ENCODE data around the gene EFCAB14. TPM values are rescaled to one million over a fixed set of nuclear protein-coding genes. Genes with fewer than 3 reads are reported as not detected.
"Not testable (repeated sequence)": the region's sequence is repeated elsewhere in the genome, so short reads cannot be mapped to it uniquely, and the experiment has no call there.

The EFCAB14 gene
- polyA plus RNA-seq, 1 donor: 87.7 TPM

DNA sequence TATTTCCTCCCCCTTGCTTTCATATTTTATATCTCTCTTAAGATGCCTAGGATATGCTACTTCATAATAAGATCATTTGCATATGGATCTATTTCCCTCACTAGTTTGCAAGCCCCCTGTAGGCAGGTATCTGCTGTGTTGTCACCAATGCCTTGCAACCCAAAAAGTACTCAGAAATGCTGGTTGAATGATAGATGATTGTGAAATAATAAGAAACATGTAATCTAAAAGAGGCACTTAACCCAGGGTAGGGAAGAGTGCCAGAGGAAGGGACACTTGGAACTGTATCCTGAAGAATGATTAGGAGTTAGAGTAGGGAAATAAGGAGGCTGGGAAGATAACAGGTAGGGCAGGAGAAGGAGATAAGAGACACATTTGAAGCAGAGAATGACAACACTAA lies 63.1 kb downstream of the EFCAB14 start:
- no peak for DNase-seq (ENCODE audit: low read depth)

DNA sequence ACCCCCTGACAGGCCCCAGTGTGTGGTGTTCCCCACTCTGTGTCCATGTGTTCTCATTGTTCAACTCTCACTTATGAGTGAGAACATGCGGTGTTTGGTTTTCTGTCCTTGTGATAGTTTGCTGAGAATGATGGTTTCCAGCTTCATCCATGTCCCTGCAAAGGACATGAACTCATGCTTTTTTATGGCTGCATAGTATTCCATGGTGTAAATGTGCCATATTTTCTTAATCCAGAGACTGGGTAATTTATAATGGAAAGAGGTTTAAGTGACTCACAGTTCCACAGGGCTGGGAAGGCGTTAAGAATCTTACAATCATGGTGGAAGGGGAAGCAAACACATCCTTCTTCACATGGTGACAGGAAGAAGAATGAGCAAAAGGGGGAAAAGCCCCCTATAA lies 64.2 kb downstream of the EFCAB14 start:
- not testable (repeated sequence) for DNase-seq (ENCODE audit: low read depth)

DNA sequence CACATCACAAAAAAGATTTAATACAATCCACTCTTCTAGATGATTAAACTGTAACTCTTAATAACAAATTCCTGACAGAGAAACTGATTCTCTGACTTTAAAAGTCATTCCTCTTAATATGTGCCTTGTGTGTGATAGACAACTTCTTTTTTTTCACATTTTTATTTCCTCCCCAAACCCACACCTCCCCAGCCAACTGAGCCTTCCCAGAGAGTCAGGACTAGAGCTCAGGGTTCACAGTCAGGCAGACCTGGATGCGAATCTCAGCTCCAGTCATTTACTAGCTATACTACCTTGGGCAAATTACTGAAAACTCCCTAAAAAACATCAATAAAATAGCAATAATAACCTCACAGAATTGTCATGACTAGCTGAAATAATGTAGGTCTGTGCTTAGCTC lies 64.9 kb downstream of the EFCAB14 start:
- no peak for DNase-seq (ENCODE audit: low read depth)

DNA sequence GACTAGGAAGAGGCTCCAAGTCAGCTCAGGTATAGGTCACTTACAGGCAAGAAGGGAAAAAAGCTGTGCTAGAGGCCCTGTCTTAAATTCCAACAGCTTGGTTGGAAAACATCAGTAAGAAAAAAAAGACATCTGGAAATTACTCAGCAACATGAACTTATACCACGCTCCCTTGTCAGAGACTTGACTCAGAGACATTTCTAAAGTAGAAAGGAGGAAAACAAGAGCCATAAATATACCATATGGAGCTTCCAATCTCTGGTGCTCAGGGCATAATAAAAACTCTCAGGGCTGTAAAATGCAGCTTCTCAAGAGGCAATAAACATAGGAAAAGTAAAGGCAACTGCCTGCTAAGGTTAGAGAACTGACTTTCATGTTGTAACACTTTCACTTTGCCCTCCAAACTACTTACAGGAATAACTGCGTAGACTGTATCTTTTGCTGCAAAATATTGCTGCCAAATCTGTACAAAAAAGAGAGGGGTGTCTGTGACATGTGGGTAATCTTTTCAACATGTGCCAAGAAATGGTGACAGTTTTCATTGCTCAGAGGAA lies 65.4 kb downstream of the EFCAB14 start:
- no peak for DNase-seq (ENCODE audit: low read depth)

DNA sequence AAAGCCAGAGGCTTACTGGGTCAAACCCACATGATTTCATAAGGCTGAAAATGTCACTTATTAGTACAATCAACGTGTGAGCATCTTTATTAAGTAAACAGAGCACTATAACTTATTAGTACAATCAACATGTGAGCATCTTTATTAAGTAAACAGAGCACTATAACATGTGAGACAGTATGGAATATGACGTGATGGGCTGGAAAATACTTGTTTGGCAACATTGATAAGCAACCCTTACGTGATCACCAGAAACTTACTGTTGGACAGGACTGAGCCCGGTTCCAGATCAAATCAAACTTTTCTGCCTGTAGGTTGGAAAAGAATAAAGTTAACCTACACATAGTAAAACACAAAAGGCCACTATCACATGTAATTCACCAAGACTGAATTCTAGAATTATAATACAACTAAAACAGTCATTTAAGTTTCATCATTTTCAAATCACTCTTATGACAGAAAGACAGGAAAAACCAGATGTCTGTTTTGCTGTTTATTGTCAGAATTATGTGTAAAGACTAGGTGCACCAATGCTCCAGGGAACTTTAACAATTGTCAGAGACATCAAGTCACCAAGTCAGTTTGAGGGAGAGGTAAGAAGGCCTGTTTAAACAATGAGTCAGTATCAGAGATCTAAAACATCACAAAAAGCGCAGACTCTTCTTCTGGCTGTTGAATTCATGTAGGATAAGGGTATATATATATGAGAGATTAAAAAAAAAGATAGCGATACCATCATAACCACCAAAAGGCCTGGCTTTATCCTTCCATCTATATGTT lies 66.4 kb downstream of the EFCAB14 start:
- no peak for DNase-seq (ENCODE audit: low read depth)

DNA sequence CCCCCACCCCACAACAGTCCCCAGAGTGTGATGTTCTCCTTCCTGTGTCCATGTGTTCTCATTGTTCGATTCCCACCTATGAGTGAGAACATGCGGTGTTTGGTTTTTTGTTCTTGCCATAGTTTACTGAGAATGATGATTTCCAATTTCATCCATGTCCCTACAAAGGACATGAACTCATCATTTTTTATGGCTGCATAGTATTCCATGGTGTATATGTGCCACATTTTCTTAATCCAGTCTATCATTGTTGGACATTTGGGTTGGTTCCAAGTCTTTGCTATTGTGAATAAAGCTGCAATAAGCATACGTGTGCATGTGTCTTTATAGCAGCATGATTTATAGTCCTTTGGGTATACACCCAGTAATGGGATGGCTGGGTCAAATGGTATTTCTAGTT lies 67.8 kb downstream of the EFCAB14 start:
- DNase-seq (ENCODE audit: low read depth): not testable (repeated sequence)

DNA sequence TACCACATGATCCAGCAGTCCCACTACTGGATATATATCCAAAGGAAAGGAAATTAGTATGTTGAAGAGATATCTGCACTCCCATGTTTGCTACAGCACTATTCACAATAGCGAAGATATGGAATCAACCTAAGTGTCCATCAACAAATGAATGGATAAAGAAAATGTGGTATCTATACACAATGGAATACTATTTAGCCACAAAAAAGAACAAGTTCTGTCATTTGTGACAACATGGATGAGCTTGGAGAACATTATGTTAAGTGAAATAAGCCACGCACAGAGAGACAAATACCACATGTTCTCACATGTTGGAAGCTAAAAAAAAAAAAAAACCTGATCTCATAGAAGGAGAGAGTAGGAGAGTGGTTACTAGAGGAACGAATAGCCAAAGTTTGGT lies 68.4 kb downstream of the EFCAB14 start:
- DNase-seq (ENCODE audit: low read depth): no peak

DNA sequence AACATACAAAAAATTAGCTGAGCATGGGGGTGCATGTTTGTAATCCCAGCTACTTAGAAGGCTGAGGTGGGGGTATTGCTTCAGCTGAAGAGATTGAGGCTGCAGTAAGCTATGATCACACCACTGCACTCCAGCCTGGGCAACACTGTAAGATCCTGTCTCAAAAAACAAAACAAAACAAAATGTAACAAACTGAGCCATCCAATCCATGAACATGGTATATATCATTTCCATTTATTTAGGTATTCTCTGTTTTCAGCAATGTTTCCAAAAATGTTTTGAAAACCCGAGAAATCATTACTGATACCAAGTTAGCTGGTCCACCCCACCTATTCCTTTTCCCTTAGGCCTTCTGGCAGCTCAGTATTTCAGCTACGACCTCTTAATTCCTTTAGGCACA lies 69.2 kb downstream of the EFCAB14 start:
- DNase-seq (ENCODE audit: low read depth): no peak

DNA sequence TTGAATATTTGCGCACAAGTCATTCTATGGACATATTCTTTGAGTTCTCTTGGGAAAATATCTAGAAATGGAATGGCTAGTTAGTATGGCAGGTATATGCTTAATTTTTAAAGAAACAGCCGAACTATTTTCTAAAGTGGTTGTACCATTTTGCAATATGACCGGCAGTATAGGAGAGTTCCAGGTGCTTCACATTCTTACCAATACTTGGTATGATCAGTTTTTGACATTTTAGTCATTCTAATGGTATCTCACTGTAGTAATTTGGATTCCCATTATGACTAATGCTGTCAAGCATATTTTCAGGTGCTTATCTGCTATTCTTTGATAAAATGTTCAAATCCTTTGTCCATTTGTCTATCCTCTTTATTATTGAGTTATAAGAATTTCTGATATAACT lies 71.3 kb downstream of the EFCAB14 start:
- no peak for DNase-seq (ENCODE audit: low read depth)

DNA sequence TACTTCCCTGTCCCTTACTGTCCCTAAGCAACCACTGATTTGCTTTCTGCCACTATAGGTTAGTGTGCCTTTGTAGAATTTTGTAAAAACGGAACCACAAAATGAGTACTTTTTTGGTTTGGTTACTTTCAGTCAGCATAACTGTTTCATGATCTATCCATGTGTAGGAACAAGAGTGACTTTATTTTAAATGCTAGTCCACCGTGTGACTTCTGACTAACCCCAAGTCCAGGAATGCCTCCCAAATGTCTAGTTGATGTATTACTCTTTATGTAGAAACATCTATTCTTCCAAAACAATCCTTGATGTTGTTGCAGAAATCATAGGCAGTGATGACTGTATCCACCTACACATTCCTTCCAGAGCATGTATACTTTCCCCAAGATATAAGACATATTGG lies 72.1 kb downstream of the EFCAB14 start:
- no peak for DNase-seq (ENCODE audit: low read depth)

DNA sequence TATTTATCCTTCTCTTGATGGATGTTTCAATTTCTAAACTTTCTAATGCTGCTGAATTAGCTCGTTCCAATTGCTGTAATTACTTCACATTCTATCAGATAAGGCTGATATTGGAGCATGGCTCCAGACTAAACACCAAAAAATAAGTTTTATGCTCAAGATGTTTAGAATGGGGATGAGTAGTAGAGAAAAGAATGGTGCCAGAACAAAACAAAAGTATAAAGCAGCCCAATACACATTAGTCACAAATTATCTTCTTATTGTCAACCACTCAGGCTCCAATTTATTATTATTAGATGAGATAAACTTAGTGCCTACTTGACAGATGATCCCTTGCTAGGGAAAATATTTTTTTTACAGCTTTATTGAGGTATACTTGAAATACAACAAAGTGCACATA lies 72.6 kb downstream of the EFCAB14 start:
- no peak for DNase-seq (ENCODE audit: low read depth)

DNA sequence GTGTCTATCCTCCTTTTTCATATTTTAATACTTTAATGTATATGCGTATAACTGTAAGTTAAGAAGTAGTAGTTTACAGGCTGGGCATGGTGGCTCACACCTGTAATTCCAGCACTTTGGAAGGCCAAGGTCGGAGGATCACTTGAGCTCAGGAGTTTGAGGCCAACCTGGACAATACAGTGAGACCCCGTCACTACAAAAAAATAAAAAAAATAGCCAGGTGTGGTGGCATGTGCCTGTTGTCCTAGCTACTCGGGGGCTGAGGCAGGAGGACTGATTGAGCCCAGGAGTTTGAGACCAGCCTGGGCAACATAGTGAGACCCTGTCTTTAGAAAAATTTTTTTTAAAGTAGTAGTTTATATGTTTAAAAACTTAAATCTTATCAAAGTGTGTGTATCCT lies 73.1 kb downstream of the EFCAB14 start:
- DNase-seq (ENCODE audit: low read depth): no peak

DNA sequence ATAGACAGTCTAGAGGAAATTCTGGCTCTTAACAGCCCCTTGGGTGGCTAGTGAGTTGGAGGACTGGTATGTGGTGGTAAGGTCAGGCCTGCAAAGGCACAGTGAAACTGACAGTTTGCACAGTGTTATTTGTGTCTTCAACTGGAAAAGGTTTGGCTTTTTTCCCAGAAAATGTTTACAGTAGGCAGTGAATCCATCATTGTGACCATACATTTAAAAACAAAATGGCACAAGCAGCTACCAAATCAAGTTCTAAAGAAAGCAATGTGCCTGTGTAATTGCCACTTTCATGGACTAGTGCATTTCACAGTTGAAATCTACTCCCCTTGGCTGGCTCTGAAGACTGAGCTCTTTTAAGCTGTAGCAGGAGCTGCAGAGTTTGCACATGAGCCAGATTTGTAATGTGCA lies 75.5 kb downstream of the EFCAB14 start:
- DNase-seq (ENCODE audit: low read depth): no peak

DNA sequence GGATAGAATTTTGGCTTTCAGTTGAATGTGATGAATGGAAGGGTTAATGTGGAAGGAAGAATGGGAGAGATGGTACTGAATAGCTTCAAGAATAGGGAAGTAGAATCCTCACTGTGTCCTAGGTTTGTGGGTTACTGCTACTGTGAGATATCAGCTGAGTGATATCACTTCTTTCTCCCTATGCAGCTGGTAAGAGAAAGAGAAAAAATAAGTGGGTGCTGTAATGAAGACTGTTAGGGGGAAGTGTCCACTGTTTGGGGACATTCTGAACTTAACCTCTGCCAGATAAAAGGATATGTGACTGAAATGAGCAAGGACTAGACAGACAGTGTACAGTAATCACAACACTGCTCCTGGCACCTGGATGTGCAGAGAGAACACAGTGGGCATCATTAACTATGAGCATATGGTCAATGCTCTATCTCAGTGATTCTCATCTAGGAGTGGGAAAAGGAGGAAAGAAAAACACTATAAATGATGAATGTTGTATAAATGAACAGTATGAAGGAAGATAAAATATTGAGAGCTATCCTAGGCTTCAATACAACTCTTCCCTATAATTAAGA lies 76.7 kb downstream of the EFCAB14 start:
- DNase-seq (ENCODE audit: low read depth): no peak

DNA sequence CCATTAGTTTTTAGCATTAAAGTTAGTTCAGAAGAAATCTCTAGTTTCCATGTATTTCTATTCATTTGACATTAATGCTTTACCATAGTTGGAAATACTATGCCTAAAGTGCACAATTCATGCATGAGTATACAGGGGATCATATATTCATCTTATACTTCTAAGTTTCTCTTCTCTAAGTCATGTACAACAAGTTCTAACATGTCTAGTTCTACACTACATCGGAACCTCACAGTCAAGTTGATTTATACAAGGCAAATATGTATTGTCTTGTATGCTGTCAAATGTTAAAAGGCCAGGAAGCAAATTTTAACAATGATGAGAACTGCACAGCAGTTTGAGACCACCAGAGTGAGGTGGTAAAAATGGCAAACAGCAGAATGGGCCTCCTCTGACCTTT lies 79.4 kb downstream of the EFCAB14 start:
- DNase-seq (ENCODE audit: low read depth): no peak

DNA sequence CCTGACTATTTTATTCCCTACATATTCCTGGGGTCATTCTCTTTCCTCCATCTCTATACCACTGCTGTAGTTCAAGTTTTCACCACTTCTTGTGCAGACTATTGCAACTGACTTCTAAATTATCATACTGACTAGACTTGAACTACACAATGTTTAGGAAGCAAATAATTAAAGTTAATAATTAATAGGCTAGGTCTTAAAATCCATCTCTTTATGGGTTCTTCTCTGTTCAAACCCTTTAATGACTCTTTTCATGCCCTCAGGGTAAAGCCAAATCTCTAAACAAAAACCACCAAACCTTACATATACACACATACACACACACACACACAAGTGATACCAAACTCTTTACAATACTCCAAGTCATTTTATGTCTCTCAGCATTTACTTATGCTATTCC lies 80.0 kb downstream of the EFCAB14 start:
- no peak for DNase-seq (ENCODE audit: low read depth)

DNA sequence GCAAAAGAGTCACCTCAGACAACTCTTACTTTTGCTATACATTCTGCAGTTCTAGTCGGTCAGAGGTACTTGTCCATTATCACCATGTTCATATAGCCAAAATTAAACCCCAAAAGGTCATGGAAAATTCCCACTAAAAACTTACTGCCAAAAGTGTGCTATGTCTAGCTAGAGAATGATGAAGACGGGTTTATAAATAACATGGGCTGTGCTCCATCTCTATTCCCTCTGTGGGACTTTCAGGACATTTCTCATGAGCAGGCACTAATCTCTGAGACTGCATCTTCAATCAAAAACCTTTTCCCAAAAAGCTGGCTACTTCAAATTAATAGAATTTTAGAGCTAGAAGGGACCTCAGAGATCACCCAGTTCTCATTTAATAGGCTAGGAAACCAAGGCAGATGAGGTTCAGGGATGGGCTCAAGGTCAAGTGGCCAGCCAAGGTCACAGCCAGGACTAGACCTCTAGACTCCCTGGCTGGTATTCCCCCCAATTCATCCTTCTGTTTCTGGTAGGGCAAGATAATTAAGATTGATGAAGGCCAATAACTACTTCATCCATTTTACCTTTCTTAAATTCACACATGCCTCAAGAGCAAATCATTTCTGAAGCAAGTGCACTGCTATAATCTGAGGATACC lies 81.3 kb downstream of the EFCAB14 start:
- no peak for DNase-seq (ENCODE audit: low read depth)

DNA sequence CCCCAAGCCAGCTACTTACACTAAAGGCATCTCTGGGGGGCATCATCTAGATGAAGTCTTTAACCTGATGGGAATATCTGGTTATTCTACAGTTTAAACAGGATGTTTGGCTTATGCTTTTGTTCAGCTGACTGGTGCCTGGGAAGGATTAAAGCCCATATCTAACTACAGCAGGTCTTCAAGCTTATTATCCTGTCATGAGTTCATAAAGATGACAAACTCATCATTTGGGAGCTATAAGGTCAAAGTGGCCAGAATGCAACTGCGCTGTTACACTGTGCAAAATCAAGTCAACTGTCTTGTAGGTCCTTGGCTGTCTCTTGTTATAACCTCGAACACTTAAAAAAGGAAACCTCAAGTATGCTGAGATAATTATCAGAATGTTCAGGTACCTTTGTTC lies 83.7 kb downstream of the EFCAB14 start:
- DNase-seq (ENCODE audit: low read depth): no peak

DNA sequence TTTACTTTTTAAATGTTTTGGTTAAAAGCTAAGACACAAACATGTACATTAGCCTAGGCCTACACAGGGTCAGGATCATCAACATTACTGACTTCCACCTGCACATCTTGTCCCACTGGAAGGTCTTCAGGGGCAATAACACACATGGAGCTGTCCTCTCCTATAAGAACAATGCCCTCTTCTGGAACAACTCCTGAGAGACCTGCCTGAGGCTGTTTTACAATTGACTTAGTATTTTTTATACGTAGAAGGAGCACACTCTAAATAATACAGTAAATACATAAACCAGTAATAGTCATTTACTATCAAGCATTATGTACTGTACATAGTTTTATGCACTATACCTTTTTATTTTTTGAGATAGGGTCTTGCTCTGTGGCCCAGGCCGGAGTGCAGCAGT lies 88.2 kb downstream of the EFCAB14 start:
- DNase-seq (ENCODE audit: low read depth): no peak

Data from forelimb muscle (tissue), 1 donor.